Measurements from ENCODE around the gene CREB3L2.

DNA sequence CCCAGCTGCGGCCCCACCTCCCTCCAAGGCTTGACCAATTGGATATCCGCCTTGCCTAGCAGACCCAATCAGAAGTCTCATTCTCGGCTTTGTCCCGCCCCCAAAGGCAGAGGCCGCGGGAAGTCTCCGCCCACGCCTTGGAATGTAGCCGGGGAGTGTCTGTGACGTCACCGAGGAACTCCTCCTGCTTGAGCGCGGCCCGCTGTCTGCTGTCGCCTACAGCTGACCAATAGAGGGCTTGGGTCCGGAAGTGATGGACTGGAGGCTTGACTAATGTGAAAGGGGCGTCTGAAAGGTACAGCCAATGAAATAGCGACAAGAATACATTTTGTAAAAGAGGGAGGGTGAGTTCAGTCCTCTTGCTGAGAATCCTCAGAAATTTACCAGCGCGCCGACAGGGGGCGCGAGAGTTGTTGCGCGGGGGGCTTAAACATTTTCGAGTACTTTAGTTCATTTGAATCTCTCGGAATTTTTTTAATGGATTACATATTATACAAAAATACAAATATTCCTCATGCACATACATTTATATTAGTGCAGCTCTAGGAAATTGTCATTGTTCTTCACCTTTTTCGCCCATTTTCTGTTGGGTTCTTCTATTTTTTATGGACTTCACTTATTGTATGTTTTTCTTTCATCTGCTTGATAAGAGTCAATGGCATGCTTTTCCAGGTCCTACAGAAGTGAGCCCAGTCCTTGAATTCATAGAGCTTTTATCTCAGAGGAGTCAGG is 376 bp upstream of the CREB3L2 start:
- TF ChIP-seq, protein P1, sequence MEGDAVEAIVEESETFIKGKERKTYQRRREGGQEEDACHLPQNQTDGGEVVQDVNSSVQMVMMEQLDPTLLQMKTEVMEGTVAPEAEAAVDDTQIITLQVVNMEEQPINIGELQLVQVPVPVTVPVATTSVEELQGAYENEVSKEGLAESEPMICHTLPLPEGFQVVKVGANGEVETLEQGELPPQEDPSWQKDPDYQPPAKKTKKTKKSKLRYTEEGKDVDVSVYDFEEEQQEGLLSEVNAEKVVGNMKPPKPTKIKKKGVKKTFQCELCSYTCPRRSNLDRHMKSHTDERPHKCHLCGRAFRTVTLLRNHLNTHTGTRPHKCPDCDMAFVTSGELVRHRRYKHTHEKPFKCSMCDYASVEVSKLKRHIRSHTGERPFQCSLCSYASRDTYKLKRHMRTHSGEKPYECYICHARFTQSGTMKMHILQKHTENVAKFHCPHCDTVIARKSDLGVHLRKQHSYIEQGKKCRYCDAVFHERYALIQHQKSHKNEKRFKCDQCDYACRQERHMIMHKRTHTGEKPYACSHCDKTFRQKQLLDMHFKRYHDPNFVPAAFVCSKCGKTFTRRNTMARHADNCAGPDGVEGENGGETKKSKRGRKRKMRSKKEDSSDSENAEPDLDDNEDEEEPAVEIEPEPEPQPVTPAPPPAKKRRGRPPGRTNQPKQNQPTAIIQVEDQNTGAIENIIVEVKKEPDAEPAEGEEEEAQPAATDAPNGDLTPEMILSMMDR (IDR thresholded peaks at IDR 0.05): peak; percentile 83 to 93 (median 90)
- no peak for TF ChIP-seq POLR2A (IDR thresholded peaks at IDR 0.05)

Data from adrenal gland (tissue), 5 donors.